ENCODE measurements around the gene ZBTB25.

DNA sequence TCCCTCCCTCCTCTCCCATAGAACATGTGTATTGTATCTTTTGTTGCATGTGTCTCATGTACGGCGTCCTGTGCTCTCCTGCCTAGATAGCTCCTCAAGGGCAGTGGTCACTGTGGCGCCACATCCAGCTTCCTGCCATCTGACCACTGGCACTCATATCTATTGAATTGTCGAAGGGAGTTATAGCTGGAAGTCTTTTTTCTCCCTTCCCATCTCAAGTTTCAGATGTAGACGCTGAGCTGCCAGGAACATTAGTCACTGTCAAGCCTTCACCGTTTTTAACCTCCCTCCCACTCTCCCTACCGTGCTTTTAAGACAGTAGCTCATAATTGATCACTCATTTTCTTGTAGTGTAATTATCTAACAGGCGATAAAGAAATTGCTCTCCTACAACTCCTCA is 82.5 kb downstream of the ZBTB25 start:
- TF ChIP-seq POLR2A (IDR thresholded peaks at IDR 0.05; ENCODE audit: low read depth, low read length) (no peak), POLR2AphosphoS5 (IDR thresholded peaks at IDR 0.05; ENCODE audit: low read depth, low read length) (no peak), TAF1 (IDR thresholded peaks at IDR 0.05; ENCODE audit: borderline replicate concordance, low read depth, low read length) (no peak)
